Fibroblast of lung (primary cell): ENCODE results near the gene ADIPOQ.

ENCODE experiments used
- CTCF ChIP-seq, 2 donors: IDR thresholded peaks in 1 of 2; conservative IDR thresholded peaks in 1 of 2; 1 replicate in 1 of 2; 2 replicates in 1 of 2; pipeline ENCODE4 v1.5.1; 2011 to 2012; ENCODE audit warnings: low read length in 2 of 2, control low read depth in 1 of 2, inconsistent platforms in 1 of 2, low read depth in 1 of 2, mild to moderate bottlenecking in 1 of 2
- EZH2 ChIP-seq: IDR thresholded peaks from 2 replicates; pipeline ENCODE4 v1.5.1; 2012; ENCODE audit warnings: low read length, control low read depth, mild to moderate bottlenecking; ENCODE audit errors: missing control alignments

- no peak for TF ChIP-seq CTCF (conservative IDR thresholded peaks at IDR 0.05 in 1 of 2, IDR thresholded peaks at IDR 0.05 in 1 of 2; ENCODE audit: low read depth in 1 of 2, low read length in 2 of 2)
- TF ChIP-seq EZH2 = no peak
Observed at GRCh38 chr3:186798239-186798874, 44.2 kb upstream of the ADIPOQ start.
